Peyer's patch (tissue), 4 donors: ENCODE results near the gene SLC20A1.

ENCODE experiments used
- POLR2A ChIP-seq, 2 donors: fragments of 450-650 bp; IDR thresholded peaks; one replicate each; pipeline ENCODE4 v1.5.1; 2017; ENCODE audit warnings: antibody characterized with exemption in 2 of 2, mild to moderate bottlenecking in 2 of 2, moderate library complexity in 2 of 2
- TF ChIP-seq, protein P1 (sequence below), 6 experiments: fragments of 450-650 bp in 4 of 6; fragments of 200-600 bp in 2 of 6; sonication (generic) in 1 of 6; IDR thresholded peaks; one replicate each; pipeline ENCODE4 v1.5.1; 2017 to 2019; ENCODE audit warnings: antibody characterized with exemption in 6 of 6, mild to moderate bottlenecking in 3 of 6, moderate library complexity in 1 of 6

DNA sequence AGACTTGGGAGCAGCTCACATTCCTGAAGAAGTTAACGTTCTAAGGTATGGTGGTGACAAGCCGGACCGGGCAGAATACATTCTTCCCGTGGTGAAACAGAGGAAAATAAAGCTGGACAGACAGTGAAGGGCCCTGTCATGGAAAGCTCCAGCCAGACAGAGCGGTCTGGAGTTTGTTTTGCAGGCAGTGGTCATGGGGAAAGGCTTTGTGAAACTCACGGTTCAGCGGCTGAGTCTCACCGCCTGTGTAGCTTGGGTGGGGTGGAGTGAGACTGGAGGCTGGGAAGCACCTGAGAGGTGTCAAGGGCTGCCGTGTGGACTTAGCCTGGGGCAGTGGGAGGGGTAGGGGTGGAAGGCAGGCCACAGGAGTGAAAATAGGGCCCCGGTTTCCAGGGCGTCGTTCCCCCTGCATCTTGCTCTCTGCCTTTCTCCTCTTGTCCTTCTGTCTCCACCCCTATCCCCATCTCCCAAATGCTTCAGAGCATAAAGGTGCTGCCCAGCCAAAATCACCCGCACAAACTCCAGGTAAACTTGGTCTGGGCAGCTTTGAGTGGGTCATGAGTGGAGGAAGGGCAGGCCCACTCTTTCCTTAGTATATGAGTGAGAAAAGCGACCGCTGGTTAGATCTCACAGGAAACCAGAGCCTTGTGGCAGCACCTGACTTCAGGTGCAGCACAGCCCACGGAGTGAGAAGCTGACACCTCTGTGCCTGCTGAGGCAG, 11.4 kb upstream of the SLC20A1 start:
- TF ChIP-seq, protein P1, sequence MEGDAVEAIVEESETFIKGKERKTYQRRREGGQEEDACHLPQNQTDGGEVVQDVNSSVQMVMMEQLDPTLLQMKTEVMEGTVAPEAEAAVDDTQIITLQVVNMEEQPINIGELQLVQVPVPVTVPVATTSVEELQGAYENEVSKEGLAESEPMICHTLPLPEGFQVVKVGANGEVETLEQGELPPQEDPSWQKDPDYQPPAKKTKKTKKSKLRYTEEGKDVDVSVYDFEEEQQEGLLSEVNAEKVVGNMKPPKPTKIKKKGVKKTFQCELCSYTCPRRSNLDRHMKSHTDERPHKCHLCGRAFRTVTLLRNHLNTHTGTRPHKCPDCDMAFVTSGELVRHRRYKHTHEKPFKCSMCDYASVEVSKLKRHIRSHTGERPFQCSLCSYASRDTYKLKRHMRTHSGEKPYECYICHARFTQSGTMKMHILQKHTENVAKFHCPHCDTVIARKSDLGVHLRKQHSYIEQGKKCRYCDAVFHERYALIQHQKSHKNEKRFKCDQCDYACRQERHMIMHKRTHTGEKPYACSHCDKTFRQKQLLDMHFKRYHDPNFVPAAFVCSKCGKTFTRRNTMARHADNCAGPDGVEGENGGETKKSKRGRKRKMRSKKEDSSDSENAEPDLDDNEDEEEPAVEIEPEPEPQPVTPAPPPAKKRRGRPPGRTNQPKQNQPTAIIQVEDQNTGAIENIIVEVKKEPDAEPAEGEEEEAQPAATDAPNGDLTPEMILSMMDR (IDR thresholded peaks at IDR 0.05): no peak
- TF ChIP-seq POLR2A (IDR thresholded peaks at IDR 0.05): no peak
